ENCODE results near the gene FAM120AOS.
A peak's percentile ranks its signal among the peaks of the same experiment; 100 is the strongest.

Gene FAM120AOS

GRCh38 chr9:93468763-93469456 is 15.5 kb upstream of the FAM120AOS start:
- no peak for DNase-seq (ENCODE audit: low read depth, low spot score)
- H3K27ac ChIP-seq: no peak overlapping the region

DNA sequence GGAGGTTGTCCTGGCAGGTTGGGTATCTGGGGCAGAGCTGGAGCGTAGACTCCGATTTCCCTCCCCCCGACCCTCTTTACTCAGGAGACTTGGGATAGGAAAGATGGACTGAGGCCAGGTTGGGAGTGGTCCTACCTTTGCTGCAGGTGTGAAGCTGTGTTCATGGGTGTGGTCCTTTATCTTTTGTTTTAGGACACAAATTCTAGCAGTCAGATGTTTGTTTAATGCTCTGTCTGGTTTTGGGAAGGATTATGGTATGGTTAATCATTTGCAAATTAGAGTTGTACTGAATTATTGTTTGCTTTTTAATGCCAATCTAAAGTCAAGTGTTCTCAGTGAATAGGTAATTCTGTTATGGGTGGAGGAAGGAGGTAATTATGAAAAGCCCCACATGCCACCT is 14.1 kb upstream of the FAM120AOS start:
- peak overlapping the region; percentile 36 for H3K27ac ChIP-seq
- no peak for DNase-seq (ENCODE audit: low read depth, low spot score)

DNA sequence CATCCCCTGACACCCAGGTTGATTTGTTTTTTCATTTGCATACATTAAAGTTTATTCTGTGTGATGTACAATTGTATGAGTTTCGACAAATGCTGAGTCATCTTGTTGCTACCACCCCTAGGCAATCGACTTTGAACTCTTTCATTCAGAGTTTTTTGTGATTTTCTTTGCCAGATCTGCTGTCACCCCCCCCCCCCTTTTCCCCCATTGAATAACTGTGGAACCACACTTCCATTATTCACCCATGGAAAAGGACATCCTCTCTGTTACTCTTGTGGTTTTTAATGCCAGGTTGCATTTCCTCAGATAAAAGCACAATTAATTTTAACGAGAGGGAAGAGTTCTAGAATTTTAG is 13.7 kb upstream of the FAM120AOS start:
- H3K27ac ChIP-seq: peak overlapping the region; percentile 36
- no peak for DNase-seq (ENCODE audit: low read depth, low spot score)

DNA sequence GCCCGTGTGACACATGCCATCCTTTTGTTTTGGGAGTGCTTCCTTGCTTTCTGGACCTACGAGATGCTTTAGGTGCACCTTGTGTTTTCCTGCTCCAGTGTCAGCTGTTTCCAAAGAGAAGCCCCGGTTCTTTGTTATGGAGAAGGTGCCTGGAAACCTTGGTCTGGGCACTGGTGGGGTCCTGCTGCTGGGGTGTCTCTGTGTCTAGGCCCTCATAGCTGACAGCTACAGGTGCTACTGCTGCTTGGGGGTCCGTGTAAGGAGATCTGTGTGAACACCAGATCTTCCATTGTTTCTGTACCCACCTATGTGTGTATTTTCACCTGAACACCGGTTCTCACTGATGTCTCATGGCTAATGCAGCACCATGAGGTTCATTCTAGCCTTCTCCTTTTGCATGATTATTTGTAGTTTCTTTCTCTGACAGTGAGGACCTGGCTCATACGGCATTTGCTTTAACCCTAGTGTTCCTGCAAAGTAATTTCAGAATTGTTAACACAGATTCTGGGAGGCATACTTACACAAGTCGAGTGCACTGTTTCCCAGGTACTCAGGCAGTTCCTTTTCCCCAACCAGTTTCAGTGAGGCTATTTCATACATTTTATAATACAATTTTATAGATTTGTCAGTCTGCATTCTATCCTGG is 13.2 kb upstream of the FAM120AOS start:
- H3K27ac ChIP-seq: peak overlapping the region; percentile 36
- no peak for DNase-seq (ENCODE audit: low read depth, low spot score)

DNA sequence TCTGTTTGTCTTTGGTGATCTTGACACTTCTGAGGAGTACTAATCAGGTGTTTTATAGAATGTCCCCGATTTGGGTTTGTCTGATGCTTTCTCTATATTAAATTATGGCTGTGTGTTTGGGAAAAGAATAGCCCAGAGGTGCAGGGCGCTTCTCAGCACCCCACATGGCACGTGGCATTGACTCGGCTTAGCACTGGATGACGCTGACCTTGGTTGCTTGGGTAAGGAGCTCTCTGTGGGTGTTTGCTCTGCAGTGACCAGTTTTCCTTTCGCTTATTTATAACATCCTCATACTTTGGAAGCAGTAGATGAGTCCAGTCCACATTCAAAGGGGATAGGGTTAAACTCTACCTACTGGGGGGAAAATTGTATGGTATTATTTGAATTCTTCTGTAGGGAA is 12.5 kb upstream of the FAM120AOS start:
- no peak for DNase-seq (ENCODE audit: low read depth, low spot score)
- H3K27ac ChIP-seq: no peak overlapping the region

DNA sequence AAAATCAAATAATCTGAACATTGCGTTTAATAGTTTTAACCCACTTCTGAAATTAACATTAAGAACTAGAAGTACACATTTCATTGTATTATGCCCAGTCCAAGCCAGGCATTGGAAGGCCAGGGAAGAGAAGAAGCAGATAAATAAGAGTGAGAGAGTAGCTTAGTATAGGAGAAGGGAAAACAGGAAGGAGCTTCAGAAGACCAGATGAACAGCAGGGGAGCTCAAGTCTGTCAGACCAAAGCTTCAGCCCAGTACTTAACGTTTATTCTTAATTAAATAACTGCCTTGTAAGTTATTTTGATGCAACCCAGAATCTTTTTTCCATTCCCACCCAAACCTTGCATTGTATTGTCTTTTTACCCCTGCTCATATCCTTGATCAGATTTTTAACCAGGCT is 11.5 kb upstream of the FAM120AOS start:
- no peak for DNase-seq (ENCODE audit: low read depth, low spot score)
- H3K27ac ChIP-seq: no peak overlapping the region

DNA sequence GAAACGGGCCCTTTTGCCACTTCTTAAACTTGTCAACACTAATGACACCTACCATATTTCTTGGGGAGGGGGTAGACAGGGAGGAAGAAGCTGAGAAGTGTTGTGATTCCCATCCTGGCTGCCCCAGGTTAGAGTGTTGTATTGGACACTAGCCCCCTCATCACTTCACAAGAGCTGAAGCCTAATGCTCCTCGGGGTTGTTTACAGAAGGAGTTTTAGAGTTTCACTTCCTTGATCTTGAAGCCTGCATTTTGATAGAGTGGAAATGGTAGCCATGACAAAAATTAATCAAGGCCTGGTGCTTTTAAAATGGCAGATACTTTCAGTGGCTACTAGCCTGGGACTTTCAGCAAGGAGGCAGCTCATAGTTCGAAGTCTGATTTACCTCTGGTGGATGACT is 11.0 kb upstream of the FAM120AOS start:
- no peak overlapping the region for H3K27ac ChIP-seq
- DNase-seq (ENCODE audit: low read depth, low spot score): no peak

DNA sequence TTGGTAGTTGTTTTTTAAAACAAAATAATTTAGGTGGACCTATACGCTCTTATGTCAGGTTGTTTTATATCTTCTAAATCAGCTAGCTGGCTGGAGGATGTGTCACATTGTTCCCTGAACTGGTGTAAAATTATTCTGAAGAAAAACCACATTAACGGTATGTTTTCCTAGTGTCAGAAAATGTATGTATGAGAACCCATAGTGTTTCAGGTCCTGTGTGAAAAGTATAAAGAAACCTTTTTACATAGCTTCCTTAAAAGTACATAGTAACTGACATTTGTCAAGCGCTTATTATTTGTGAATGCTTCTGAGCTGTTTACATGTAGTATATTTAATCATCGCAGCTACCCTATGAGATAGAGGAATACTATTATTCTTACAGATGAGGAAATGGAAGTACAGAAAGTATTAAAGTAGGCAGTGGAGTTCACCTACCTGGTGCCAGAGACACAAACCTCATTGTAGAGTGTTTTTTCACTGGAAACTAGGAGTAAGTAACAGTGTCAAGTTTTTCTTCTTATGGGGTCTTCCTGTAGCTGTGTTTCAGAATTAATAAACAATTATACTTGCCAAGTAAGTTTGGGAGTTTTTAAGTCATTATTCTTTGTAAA is 10.4 kb upstream of the FAM120AOS start:
- no peak for DNase-seq (ENCODE audit: low read depth, low spot score)
- H3K27ac ChIP-seq: no peak overlapping the region

GRCh38 chr9:93461821-93462220 is 8.4 kb upstream of the FAM120AOS start:
- H3K27ac ChIP-seq: no peak overlapping the region
- DNase-seq (ENCODE audit: low read depth, low spot score): no peak

- no peak overlapping the region for H3K27ac ChIP-seq
- no peak for DNase-seq (ENCODE audit: low read depth, low spot score)
Observed at GRCh38 chr9:93461414-93461743, 8.0 kb upstream of the FAM120AOS start.

- no peak overlapping the region for H3K27ac ChIP-seq
- no peak for DNase-seq (ENCODE audit: low read depth, low spot score)
Observed at GRCh38 chr9:93460689-93461413, 7.5 kb upstream of the FAM120AOS start.

GRCh38 chr9:93459432-93459847 is 6.1 kb upstream of the FAM120AOS start:
- H3K27ac ChIP-seq: no peak overlapping the region

GRCh38 chr9:93458712-93459111 is 5.3 kb upstream of the FAM120AOS start:
- no peak overlapping the region for H3K27ac ChIP-seq
- DNase-seq (ENCODE audit: low read depth, low spot score): no peak

More at GRCh38 chr9:93459432-93459847, 6.1 kb upstream of the FAM120AOS start:
- DNase-seq (ENCODE audit: low read depth, low spot score): no peak

DNA sequence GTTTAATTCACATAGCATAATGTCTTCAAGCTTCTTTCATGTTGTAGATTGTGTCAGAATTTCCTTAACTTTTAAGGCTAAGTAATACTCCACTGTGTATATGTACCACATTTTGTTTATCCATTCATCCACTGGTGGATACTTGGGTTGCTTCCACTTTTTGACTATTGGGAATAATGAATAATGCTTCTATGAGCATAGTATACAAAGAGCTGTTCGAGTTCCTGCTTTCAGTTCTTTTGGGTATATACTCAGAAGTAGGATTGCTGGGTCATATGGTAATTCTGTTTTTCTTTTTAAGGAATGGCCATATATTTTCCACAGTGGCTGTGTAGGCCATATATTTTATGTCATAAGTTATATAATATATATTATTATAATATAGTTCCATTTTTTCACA is 3.6 kb upstream of the FAM120AOS start:
- no peak overlapping the region for H3K27ac ChIP-seq
- no peak for DNase-seq (ENCODE audit: low read depth, low spot score)

DNA sequence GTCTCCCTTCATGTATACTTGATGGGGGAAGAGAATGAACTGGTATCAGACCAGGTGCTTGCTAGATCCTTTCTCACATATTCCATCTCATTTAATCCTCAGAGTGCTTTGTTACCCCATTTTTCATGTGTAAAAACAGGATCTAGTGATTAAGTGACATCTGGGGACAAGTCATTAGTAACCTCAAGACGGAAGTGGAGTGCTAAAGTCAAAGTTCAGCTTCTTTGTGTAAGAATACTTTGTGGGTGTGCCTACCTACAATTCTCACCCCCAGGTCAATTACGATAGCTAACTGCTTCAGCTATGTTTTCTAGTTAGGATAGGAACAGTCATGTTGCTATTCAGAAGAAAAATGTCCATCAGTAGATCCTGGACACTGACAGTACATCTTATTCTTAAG is 3.1 kb upstream of the FAM120AOS start:
- H3K27ac ChIP-seq: no peak overlapping the region
- DNase-seq (ENCODE audit: low read depth, low spot score): no peak

DNA sequence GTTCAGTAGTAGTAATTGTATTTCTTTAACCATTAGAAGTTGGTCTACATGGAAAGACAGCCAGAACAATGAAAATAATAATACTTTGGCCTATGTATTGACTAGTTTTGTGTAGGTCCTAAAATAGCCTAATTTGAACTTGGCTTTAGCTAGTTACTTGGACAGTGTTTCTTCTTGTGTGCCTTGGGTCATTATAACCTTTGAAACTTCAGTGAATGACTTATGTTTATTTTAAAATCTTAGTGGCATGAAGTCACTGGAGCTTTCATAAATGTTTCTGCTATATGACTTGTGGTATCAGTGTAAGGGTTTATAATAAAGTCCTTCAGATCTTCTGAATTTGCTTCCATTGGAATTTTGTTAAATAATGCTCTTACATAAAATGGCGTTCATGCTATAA is 2.6 kb upstream of the FAM120AOS start:
- no peak overlapping the region for H3K27ac ChIP-seq

DNA sequence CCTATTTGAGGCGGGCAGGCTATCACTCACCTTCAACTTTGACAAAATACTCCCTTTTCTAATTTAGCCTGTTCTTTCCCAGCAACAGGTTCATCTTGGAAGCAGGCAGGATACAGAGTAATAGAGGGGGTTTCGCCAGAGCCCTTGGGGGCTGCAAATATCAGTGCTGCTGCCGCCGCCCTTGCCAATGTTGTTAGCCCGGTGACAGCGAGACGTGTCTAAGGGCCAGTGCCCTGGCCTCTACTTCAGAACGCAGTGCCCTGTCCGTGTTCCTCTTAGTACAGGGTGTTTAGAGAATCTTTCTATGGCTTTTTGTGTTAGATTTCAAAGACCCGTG is 703 bp downstream of the FAM120AOS start:
- DNase-seq (ENCODE audit: low read depth, low spot score): no peak
- peak overlapping the region; percentile 95 for H3K27ac ChIP-seq

More for the DNA sequence above, 2.6 kb upstream of the FAM120AOS start:
- DNase-seq (ENCODE audit: low read depth, low spot score): no peak

- peak overlapping the region; percentile 95 for H3K27ac ChIP-seq
- no peak for DNase-seq (ENCODE audit: low read depth, low spot score)
Observed at GRCh38 chr9:93451849-93452709, 1.3 kb downstream of the FAM120AOS start.

DNA sequence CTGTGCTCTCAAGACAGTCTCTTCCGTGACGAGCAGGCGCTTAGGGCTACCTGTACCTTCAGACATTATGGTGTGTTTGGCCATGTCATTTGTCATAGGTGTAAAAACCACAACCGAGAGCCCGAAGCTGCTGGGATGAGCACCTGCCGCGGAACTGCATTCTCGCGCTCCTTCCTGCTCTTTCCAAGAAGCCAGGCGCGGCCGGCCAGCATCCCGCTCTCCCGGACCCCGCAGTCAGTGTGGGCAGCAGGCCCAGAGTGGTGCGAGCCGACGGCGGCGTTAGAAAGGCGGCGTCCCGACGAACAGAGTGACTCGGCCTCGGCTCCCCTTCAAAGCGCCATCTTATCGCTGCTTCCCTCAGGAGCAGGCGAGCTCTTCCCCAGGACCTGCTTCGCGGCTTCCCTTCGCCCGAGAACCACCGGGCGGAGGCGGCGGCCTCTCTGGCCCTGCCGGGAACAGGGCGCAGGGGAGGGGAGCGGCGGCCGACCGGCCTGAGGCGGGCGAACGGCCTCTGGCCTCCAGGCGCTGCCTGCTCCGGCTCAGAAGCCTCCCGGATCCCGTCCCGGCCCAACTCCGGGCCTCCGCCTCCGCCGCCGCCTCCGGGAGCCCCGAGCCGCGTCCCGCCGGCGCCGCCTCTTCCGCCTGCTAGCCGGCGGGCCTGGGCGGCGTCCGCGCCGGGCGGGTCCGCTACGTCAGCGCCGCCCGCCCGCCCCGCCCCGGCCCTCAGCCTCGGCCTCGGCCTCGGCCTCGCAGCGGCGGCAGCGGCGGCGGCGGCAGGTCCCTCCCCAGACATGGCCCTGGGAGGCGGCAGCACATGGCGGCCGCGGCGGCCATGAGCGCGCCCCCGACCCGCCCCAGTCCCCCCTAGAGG is 2.2 kb downstream of the FAM120AOS start, which contains the start of gene FAM120A:
Gene FAM120A, plus strand, starts transcription at position 741 of the 871 bp plus-strand sequence. CDS start 231 bp downstream, outside the sequence.
- no peak for DNase-seq (ENCODE audit: low read depth, low spot score)
- H3K27ac ChIP-seq: peak within 1 kb of the TSS; percentile 95
